UCSD-AML1 (cell line): ENCODE data around the gene PACSIN3.

ENCODE experiments used
- DNase-seq: peaks from one replicate; lab custom pipeline; 2025; ENCODE audit not compliant: unreplicated experiment; lab: John Stamatoyannopoulos, UW

The PACSIN3 gene

GRCh38 chr11:47177229-47177845, 8.9 kb downstream of the PACSIN3 start:
- peak; percentile 83 for DNase-seq

DNA sequence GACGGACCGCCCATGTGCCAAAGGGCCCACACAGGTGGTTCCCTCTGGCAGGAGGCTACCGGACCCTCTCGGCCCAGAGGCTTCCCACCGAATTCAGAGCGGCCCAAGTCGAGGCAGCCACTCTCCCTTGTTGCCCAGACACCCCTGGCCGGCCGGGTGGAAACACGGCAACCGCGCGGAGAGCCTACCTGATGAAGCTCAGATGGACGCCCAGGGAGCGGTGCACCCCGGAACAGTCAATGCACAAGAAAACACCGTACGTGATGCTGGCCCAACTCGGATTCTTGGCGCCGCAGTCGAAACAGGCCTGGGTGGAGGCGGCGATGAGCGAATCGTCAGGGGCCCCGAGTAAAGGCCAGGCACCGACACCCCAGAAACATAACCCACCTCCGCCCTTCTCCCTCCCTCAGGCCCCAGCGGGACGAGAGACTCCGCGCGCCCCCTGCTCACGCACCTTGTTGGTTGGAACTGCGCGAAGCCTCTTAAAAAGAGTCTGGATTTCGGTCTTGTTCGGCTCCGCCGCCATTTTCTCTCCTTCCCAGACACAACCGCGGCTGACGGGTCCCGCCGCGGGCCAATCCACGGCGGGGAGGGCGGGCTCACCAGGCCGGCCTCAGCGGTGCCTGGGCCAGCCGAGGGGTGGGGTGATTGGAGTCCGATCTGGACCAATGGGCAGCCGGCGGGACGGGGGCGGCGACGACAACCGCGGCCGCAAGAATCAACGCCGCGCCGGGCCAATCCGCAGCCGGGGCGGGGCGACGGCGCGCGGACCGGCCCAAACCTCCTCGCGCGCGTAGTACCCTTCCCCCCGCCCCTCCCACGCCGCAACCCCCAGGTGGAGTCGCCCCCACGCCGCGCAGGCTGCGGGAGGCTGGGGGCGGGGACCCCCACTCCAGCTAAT, 9.7 kb downstream of the PACSIN3 start, which contains the start of gene ARFGAP2:
Gene ARFGAP2 (minus strand): TSS at position 552 of the 901 bp plus-strand sequence. CDS start 26 bp downstream, at position 526.
- DNase-seq, result peak; percentile 97

DNA sequence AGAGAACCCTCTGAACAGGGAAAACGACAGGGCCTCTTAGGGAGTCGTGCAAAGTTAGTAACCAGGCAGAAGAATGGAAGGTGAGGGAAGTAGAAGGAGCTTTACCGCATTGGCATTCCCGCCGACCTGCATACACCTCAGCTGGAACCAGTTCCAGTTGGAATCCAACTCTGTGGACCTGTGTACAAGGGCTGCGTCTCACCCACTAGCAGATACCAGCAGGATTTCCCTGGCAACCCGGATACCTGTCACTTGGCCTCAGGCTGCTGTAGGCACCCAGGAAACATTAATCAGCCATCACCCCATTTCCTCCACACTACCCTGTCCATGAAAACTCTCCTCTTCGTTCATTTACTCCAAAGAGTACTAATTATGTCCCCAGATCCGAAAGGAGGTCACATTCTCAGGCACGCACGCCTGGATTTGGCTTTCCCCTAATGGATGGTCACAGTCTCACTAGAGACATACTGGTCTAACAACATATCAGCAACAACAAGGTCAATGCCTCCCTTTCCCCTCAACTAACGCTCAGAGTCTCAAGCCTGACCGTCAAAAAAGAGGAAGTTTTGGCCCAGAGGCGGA, 10.4 kb downstream of the PACSIN3 start:
- DNase-seq, result no peak

GRCh38 chr11:47172740-47173336, 13.4 kb downstream of the PACSIN3 start:
- no peak for DNase-seq

- no peak for DNase-seq
Measured at GRCh38 chr11:47171856-47172255, 14.4 kb downstream of the PACSIN3 start.

DNA sequence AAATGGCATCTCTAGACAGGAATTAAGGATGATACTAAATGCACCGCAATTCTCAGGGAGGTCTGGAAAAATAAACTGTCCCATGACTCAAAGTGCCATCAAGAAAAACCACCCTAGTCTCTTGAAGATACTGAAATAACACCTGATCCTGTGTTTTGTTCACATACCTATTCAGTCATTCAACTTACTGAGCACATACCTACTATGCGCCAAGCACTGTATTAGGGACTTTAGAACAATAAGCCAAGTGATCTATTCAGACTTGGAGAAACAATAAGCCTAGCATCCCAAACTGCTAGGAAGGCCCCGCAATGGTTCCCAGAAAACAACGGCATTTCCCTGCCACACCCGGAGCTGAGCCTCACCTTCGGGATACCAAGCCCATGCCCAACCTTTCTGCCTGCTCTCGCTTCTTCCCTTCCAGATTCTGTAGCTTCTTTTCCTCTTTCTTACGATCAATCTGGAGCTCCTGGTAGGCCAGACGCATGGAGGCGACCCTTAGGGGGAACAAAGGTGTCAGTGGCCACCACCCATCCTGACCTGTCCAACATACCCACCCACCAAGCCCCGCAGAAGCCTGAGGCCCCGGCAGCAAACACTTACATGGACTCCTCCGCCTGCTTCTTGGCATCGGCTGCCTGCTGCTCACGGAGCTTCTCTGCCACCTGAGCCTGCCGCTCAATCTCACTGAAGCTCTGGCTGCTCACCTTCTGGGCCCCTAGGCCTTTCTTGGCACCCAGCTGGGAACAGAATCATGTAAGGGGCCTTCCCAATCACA, 15.0 kb downstream of the PACSIN3 start:
- no peak for DNase-seq

DNA sequence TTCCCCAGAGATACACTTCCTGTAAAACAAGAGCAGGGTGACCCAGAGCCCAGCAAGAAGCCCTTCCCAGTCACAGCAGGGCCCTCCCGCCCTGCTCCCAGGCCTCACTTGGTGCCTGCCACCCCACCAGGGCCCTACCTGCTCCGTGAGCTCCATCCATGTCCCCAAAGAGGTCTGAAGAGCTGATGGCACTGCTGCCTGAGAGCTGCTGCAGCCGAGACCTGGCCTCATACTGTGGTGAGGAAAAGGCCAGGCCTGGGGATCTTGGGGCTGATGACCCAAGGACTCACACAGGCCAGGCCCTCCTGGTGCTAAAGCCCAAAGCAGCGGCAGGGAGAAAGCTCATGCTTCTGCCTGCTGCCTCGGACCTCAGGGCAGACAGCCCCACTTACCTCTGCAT, 19.9 kb downstream of the PACSIN3 start:
- DNase-seq, result no peak

DNA sequence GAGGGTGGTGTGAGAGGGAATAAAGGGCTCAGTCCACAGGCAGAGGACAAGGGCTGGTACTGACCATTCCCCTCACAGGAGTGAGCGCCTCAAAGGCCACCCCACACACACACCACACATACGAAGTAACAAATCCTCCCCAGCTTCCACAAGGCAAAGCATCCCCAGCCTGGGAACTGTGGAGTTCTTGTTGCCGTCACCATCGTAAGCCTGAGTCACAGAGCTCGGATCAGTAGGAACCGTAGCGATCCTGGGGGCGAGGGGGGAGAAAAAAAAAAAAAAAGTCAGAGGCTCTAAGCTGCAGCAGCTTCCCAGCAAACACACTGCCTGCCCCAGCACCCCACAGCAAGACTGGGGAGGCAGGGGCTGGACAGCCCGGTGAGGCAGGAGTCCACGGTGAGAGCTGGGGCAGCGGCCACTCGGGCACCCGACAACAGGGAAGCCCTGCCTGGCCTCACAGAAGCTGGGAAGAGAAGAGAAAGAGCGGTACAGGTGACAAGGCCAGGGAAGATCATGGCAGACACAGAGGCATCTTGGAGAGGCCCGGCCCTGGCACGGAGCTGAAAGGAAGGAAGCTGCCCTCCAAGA, 20.9 kb downstream of the PACSIN3 start:
- no peak for DNase-seq

- no peak for DNase-seq
Measured at GRCh38 chr11:47164321-47164720, 21.9 kb downstream of the PACSIN3 start.

DNA sequence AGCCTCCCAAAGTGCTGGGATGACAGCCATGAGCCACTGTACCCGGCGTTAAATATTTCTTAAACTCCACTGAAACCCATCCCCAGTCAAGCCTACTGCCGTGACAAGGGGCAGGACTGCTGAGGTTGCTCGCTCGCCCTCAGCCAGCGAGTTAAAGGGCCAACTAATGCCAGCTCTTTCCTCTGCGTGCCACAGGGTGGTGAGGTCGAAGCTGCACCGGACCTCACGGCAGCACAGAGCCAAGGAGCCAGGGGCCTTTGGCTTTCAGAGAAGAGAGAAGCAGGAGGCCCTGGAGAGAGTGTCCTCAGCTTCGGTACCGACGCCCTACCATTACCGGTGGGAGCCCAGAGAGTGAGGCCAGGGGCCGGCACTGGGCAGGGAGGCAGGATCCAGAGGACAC, 22.3 kb downstream of the PACSIN3 start:
- DNase-seq, result no peak

DNA sequence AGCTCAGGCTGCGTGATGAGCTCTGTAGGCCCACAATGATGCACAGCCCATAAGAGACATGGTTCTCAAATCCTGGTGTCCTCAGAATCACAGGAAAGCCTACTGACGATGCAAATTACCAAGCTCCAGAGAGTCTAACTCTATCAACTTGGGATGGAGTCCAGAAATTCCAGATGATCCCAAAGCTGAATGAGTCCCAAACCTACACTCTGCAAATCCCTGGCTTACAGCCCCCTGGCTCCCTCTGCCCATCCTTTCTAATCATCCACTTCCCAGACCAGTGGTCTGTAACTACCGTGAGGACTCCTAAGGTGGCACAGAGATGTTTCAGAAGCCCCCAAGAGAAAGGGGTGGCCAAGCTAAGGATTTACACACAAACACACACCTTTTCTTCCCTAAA, 23.0 kb downstream of the PACSIN3 start:
- DNase-seq, result no peak

GRCh38 chr11:47162426-47162825, 23.8 kb downstream of the PACSIN3 start:
- DNase-seq, result no peak

- DNase-seq, result no peak
Measured at GRCh38 chr11:47161890-47162289, 24.3 kb downstream of the PACSIN3 start.

DNA sequence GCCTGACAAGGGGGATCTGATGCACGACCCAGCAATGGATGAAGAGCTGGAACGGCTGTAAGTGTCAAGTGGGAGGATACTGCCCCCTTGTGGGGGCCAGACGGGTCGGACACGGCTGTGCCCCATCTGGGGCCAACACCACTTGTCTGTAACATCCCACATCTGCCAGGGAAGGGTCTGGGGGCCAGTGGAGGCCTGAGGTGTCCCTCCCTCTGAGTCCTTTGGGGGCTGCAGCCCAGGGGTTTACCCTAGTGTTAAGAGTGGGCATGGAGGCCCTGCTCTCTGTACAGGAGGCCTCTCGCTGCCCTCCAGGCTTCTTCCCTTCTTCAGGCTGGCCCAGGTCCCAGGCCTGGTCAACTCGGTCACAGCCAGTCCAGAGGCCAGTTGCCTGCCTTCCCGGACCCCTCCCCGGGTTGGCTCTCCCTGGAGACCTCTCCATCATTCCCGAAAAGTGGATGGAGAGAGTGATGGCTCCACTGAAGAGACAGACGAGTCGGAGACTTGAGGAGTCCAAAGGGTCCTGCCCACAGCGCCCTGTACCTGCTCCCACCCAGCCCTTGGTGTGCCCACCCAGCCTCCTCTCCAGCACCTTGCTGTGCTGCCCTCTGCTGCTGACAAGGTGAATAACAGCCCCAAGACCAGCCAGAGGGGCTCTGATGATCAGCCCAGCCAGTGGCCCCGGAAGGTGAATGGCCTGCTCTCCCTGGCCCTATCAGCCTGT, 24.9 kb downstream of the PACSIN3 start:
- peak; percentile 63 for DNase-seq

DNA sequence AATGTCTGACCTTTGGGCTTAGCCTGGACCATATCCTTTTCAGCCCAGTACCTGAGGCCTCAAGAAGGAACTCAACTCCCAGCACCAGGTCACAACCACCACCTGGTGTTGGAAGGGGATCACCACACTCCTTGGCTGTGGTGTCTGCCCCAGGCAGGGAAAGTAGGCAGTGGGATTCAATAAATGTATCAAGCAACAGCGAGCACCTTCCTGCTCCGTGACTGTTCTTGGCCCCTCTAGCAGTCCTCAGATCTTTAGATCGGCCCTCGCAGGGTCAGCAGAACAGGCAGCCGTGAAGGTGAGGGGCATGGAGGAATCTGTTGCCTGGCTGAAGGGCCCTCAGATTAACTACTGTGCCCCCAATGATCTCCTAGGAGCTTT, 25.5 kb downstream of the PACSIN3 start:
- no peak for DNase-seq

DNA sequence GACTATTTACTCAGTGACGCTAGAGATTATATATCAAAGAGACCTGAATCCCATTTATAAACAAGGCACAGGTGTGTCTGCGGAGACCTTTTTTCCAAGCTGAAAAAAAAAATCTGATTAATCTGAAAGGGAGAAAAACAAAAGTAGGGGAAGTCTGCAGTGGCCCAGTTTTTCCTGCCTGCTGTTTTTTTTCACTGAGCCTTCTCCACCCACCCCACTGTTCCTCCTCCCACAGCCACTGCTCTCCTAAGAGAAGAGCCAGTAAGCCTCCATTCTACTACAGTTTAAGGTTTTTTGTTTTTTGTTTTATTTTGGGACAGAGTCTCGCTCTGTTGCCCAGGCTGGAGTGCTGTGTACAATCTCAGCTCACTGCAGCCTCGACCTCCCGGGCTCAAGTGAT, 28.0 kb downstream of the PACSIN3 start:
- no peak for DNase-seq

DNA sequence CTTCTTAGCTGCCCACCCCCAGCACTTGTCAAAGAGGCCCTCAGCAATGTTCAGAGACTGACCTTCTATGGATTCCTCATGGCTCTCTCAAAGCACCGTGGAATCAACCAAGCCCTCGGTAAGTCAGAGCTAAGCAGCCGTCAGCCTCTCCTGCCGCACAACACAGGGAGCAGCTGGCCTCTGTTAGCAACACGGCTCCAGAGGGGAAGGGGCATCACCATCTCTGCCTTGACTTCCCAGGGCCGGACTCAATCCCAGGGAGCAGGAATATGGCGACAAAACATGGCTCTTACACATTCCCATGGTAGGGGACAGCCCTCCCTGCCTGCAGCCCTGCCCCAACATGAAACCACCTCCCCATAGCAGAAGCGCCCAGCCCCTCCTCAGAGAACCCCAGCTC, 28.4 kb downstream of the PACSIN3 start:
- DNase-seq, result no peak

DNA sequence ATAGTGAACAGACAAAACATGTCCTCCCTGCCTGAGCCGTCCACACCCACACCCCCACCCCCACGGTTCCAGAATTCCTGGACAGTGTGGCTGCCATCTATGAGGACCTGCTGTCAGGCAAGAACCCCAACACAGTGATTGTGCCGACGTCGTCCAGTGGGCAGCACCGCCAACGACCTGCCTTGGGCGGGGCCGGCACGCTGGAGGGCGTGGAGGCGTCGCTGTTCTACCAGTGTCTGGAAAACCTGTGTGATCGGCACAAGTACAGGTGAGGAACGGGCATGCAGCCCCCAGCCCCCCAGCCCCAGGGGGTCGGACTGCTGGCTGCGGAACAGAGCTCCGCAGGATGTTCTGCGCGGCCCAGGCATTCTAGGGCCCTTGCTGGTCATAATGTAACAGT, 29.3 kb downstream of the PACSIN3 start:
- no peak for DNase-seq

- no peak for DNase-seq
Measured at GRCh38 chr11:47156333-47156732, 29.9 kb downstream of the PACSIN3 start.

- no peak for DNase-seq
Measured at GRCh38 chr11:47155879-47156278, 30.4 kb downstream of the PACSIN3 start.
